Stimulated activated naive B cell treated with anti-CD40 and anti-IgM and Interleukin-4, amounts not matched to agents 10 μg/mL and 1 μg/mL and 100 μg/mL, for 72 hours (primary cell): ENCODE measurements around the gene TSPO2.

ENCODE experiments used
- ATAC-seq, 2 donors: fragments of 150-1000 bp; cut with Tn5 transposase; replicated peaks; 2 replicates each; pipeline ENCODE4 v1.10.0; 2021; ENCODE audit warnings: moderate library complexity in 1 of 2
- DNase-seq: peaks from one replicate; pipeline ENCODE4 v3.0.0; 2021
- H3K27ac Mint-ChIP-seq: one replicate; pipeline ENCODE4 v1.8.0; 2022; ENCODE audit warnings: mild to moderate bottlenecking, mixed read lengths
- H3K27me3 Mint-ChIP-seq, 2 donors: one replicate each; pipeline ENCODE4 v1.8.0; 2022; ENCODE audit warnings: mixed read lengths in 2 of 2
- H3K36me3 Mint-ChIP-seq, 2 donors: one replicate each; pipeline ENCODE4 v1.8.0; 2022; ENCODE audit warnings: mixed read lengths in 2 of 2, mild to moderate bottlenecking in 1 of 2
- H3K4me1 Mint-ChIP-seq, 2 donors: one replicate each; pipeline ENCODE4 v1.8.0; 2022; ENCODE audit warnings: mixed read lengths in 2 of 2, mild to moderate bottlenecking in 1 of 2
- H3K4me3 Mint-ChIP-seq, 2 donors: one replicate each; pipeline ENCODE4 v1.8.0; 2022; ENCODE audit warnings: mild to moderate bottlenecking in 2 of 2, mixed read lengths in 2 of 2, moderate library complexity in 1 of 2
- H3K9me3 Mint-ChIP-seq, 2 donors: one replicate each; pipeline ENCODE4 v1.8.0; 2022; ENCODE audit warnings: mixed read lengths in 2 of 2, mild to moderate bottlenecking in 1 of 2

Gene TSPO2

DNA sequence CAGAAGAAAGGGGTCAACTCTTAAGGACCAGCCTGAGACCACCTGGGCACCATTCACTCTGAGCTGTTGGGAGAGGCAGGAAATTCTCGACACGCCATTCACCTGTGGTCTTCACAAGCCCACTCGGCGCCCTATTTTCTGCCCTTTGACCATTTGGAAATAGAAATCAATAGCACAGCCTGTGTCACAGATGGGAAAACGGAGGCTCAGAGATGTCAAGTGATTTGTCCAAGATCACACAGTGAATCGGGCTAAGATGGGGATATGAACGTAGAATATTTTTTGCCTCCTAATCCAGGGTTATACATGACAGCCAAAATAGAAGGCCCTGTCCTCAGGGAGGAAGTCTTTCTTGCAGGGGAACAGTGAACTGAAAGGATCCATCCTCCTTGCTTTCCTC lies 7.7 kb downstream of the TSPO2 start:
- DNase-seq, result no peak
- no peaks in the 10 kb centered on the region for H3K27me3 Mint-ChIP-seq
- peaks cover 0 to 3% of the 10 kb centered on the region in 2 donors for H3K9me3 Mint-ChIP-seq
- ATAC-seq, result no peak
- H3K4me3 Mint-ChIP-seq, result no peak overlapping the region
- H3K36me3 Mint-ChIP-seq, result peaks cover 27 to 41% of the 10 kb centered on the region in 2 donors
- H3K4me1 Mint-ChIP-seq, result peaks cover 17 to 18% of the 10 kb centered on the region in 2 donors
- H3K27ac Mint-ChIP-seq, result no peak overlapping the region

DNA sequence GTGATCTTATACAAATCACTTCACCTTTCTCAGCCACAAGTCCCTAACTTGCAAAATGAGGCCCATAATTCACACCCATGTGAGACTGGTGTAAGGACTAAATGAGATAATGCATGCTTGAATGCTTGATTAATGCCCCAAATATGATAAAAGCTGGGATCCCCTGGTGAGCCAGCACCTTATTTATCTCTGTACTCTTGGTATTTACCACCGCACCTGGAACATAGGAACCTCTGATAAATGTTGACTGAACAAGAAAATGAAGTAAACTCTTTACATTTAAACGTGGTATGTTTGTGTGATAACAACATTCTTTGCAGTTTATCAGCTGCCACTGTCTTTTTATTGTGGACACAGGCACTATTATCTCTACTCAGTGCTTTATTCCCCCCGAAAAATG lies 8.3 kb downstream of the TSPO2 start:
- Mint-ChIP-seq H3K27me3 (no peaks in the 10 kb centered on the region), H3K4me1 (peaks cover 18% of the 10 kb centered on the region in 2 donors), H3K4me3 (no peak overlapping the region), H3K9me3 (peaks cover 0 to 3% of the 10 kb centered on the region in 2 donors), H3K36me3 (peaks cover 27 to 44% of the 10 kb centered on the region in 2 donors), H3K27ac (no peak overlapping the region)
- ATAC-seq (no peak), DNase-seq (no peak)

- Mint-ChIP-seq H3K36me3 (peaks cover 28 to 48% of the 10 kb centered on the region in 2 donors), H3K4me1 (peaks cover 18% of the 10 kb centered on the region in 2 donors), H3K9me3 (peaks cover 0 to 3% of the 10 kb centered on the region in 2 donors), H3K27me3 (no peaks in the 10 kb centered on the region), H3K27ac (peak overlapping the region; percentile 37), H3K4me3 (peak overlapping the region in 1 of 2 donors; percentile 7)
- ATAC-seq (peak; percentile 85 to 87), DNase-seq (no peak)
These were observed 9.6 kb downstream of the TSPO2 start for GRCh38 chr6:41051873-41052272.

GRCh38 chr6:41053041-41053440 lies 10.8 kb downstream of the TSPO2 start, which contains the start of gene APOBEC2:
Gene APOBEC2 (plus strand): TSS chr6:41053202. CDS start chr6:41053348, 146 bp downstream.
- H3K27me3 Mint-ChIP-seq, result no peaks in the 10 kb centered on the region
- peak within 1 kb of the TSS in 1 of 2 donors; percentile 7 for H3K4me3 Mint-ChIP-seq
- DNase-seq, result no peak
- no peak for ATAC-seq
- peaks cover 27 to 47% of the 10 kb centered on the region in 2 donors for H3K36me3 Mint-ChIP-seq
- peaks cover 18 to 23% of the 10 kb centered on the region in 2 donors for H3K4me1 Mint-ChIP-seq
- peaks cover 0 to 3% of the 10 kb centered on the region in 2 donors for H3K9me3 Mint-ChIP-seq
- peak within 1 kb of the TSS; percentile 88 for H3K27ac Mint-ChIP-seq

- Mint-ChIP-seq H3K36me3 (peaks cover 19 to 38% of the 10 kb centered on the region in 2 donors), H3K9me3 (peaks cover 0 to 3% of the 10 kb centered on the region in 2 donors), H3K27ac (no peak overlapping the region), H3K27me3 (no peaks in the 10 kb centered on the region), H3K4me1 (peaks cover 18 to 24% of the 10 kb centered on the region in 2 donors), H3K4me3 (no peak overlapping the region)
- DNase-seq (no peak), ATAC-seq (no peak)
These were observed 12.2 kb downstream of the TSPO2 start for GRCh38 chr6:41054511-41054910.

- no peaks in the 10 kb centered on the region for H3K27me3 Mint-ChIP-seq
- H3K4me1 Mint-ChIP-seq, result peaks cover 18 to 24% of the 10 kb centered on the region in 2 donors
- H3K36me3 Mint-ChIP-seq, result peaks cover 15 to 36% of the 10 kb centered on the region in 2 donors
- no peak overlapping the region for H3K4me3 Mint-ChIP-seq
- no peak for DNase-seq
- H3K9me3 Mint-ChIP-seq, result peaks cover 0 to 3% of the 10 kb centered on the region in 2 donors
- no peak overlapping the region for H3K27ac Mint-ChIP-seq
- ATAC-seq, result no peak
These were observed 12.9 kb downstream of the TSPO2 start for GRCh38 chr6:41055149-41055548.

- Mint-ChIP-seq H3K4me3 (no peak overlapping the region), H3K9me3 (peaks cover 0 to under 1% of the 10 kb centered on the region in 2 donors), H3K4me1 (peaks cover 11 to 16% of the 10 kb centered on the region in 2 donors), H3K27ac (no peak overlapping the region), H3K27me3 (no peaks in the 10 kb centered on the region), H3K36me3 (peaks cover 17 to 37% of the 10 kb centered on the region in 2 donors)
- no peak for ATAC-seq
- DNase-seq, result no peak
These were observed 14.7 kb downstream of the TSPO2 start for GRCh38 chr6:41056768-41057490.

- DNase-seq (no peak), ATAC-seq (no peak)
- H3K4me3 Mint-ChIP-seq, result no peak overlapping the region
- peaks cover 1 to 6% of the 10 kb centered on the region in 2 donors for H3K4me1 Mint-ChIP-seq
- no peaks in the 10 kb centered on the region for H3K9me3 Mint-ChIP-seq
- H3K27ac Mint-ChIP-seq, result no peak overlapping the region
- no peaks in the 10 kb centered on the region for H3K27me3 Mint-ChIP-seq
- peaks cover 22 to 43% of the 10 kb centered on the region in 2 donors for H3K36me3 Mint-ChIP-seq
These were observed 16.5 kb downstream of the TSPO2 start for GRCh38 chr6:41058783-41059181.

DNA sequence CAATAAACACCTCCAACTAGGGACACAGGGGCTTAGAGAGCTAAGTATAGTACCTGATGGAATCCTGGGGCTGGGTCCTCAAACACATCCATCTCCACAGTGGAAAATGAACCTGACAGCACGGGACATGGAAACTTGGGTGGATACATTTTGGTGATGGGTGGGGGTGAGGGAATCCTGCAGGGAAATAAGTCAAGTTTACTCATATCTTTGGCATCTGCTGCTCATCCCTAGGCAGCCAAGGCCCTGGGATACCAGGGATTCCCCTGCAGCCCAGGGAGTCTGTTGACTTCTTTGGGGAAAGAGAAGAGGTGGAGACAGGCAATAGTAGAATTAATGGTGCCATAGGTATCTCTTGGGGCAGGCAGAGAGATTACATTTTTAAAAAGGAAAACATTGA lies 17.3 kb downstream of the TSPO2 start:
- Mint-ChIP-seq H3K4me1 (peaks cover 1 to 6% of the 10 kb centered on the region in 2 donors), H3K4me3 (no peak overlapping the region), H3K36me3 (peaks cover 22 to 43% of the 10 kb centered on the region in 2 donors), H3K9me3 (no peaks in the 10 kb centered on the region), H3K27me3 (no peaks in the 10 kb centered on the region), H3K27ac (no peak overlapping the region)
- no peak for DNase-seq
- ATAC-seq, result no peak

GRCh38 chr6:41061196-41061726 lies 19.0 kb downstream of the TSPO2 start:
- Mint-ChIP-seq H3K36me3 (peaks cover 23 to 35% of the 10 kb centered on the region in 2 donors), H3K27me3 (no peaks in the 10 kb centered on the region)

DNA sequence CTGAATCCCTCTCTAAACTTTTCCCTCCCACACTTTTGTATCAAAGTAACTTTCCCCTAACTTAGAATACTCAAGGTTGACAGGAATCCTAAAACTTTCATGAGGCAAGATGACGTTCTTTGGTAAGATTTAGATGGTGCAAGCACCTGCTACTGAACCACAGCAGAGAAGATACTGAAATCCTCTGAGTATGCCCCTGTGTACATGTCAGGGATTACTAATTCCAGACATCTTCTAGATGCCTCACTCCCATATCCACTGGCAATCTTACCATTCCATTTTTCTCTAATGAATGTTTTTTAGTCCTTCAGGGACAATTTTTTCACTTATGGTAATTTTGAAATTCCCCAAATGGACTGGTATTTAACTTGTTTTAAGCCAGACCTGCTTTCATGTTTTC lies 19.8 kb downstream of the TSPO2 start:
- Mint-ChIP-seq H3K9me3 (no peaks in the 10 kb centered on the region), H3K27ac (no peak overlapping the region), H3K4me1 (peaks cover 4 to 11% of the 10 kb centered on the region in 2 donors), H3K4me3 (no peak overlapping the region), H3K27me3 (no peaks in the 10 kb centered on the region), H3K36me3 (peaks cover 29 to 40% of the 10 kb centered on the region in 2 donors)
- ATAC-seq (no peak), DNase-seq (no peak)

More at GRCh38 chr6:41061196-41061726, 19.0 kb downstream of the TSPO2 start:
- H3K4me3 Mint-ChIP-seq, result no peak overlapping the region
- H3K4me1 Mint-ChIP-seq, result peaks cover 0 to 6% of the 10 kb centered on the region in 2 donors
- H3K9me3 Mint-ChIP-seq, result no peaks in the 10 kb centered on the region
- DNase-seq (no peak), ATAC-seq (no peak)
- no peak overlapping the region for H3K27ac Mint-ChIP-seq

GRCh38 chr6:41063884-41064285 lies 21.6 kb downstream of the TSPO2 start:
- peaks cover 5 to 8% of the 10 kb centered on the region in 2 donors for H3K4me1 Mint-ChIP-seq
- H3K27me3 Mint-ChIP-seq, result no peaks in the 10 kb centered on the region
- H3K4me3 Mint-ChIP-seq, result no peak overlapping the region
- no peak for ATAC-seq
- peaks cover 34 to 40% of the 10 kb centered on the region in 2 donors for H3K36me3 Mint-ChIP-seq
- no peak overlapping the region for H3K27ac Mint-ChIP-seq
- DNase-seq, result no peak
- H3K9me3 Mint-ChIP-seq, result no peaks in the 10 kb centered on the region

- H3K9me3 Mint-ChIP-seq, result no peaks in the 10 kb centered on the region
These were observed 22.6 kb downstream of the TSPO2 start for GRCh38 chr6:41064841-41065240.

GRCh38 chr6:41065550-41066026 lies 23.3 kb downstream of the TSPO2 start:
- Mint-ChIP-seq H3K27me3 (no peaks in the 10 kb centered on the region), H3K36me3 (peaks cover 31 to 36% of the 10 kb centered on the region in 2 donors), H3K27ac (no peak overlapping the region), H3K4me3 (no peak overlapping the region), H3K4me1 (peaks cover 7 to 11% of the 10 kb centered on the region in 2 donors), H3K9me3 (no peaks in the 10 kb centered on the region)
- DNase-seq, result no peak
- ATAC-seq, result no peak

More at GRCh38 chr6:41064841-41065240, 22.6 kb downstream of the TSPO2 start:
- peaks cover 5 to 8% of the 10 kb centered on the region in 2 donors for H3K4me1 Mint-ChIP-seq
- ATAC-seq (no peak), DNase-seq (no peak)
- H3K27ac Mint-ChIP-seq, result no peak overlapping the region
- no peak overlapping the region for H3K4me3 Mint-ChIP-seq
- peaks cover 34 to 40% of the 10 kb centered on the region in 2 donors for H3K36me3 Mint-ChIP-seq
- no peaks in the 10 kb centered on the region for H3K27me3 Mint-ChIP-seq
